Skeletal muscle tissue (tissue), 4 donors: ENCODE measurements around the gene PFDN2. TPM values are rescaled to one million over a fixed set of nuclear protein-coding genes. Genes with fewer than 3 reads are reported as not detected.

Source experiments
- H3K27ac ChIP-seq: one replicate; pipeline ENCODE4 v1.7.0; 2013; ENCODE audit warnings: mild to moderate bottlenecking, low read depth, low read length, inconsistent platforms
- H3K27me3 ChIP-seq, 3 donors: one replicate each; pipeline ENCODE4 v1.7.0; 2013; ENCODE audit warnings: low read length in 3 of 3; ENCODE audit not compliant: control insufficient read depth in 3 of 3, insufficient read depth in 3 of 3
- H3K36me3 ChIP-seq, 3 donors: one replicate each; pipeline ENCODE4 v1.7.0; 2013; ENCODE audit warnings: low read length in 3 of 3; ENCODE audit not compliant: control insufficient read depth in 3 of 3, insufficient read depth in 3 of 3
- H3K4me1 ChIP-seq, 3 donors: one replicate each; pipeline ENCODE4 v1.7.0; 2013; ENCODE audit warnings: low read length in 3 of 3, mild to moderate bottlenecking in 3 of 3; ENCODE audit not compliant: control insufficient read depth in 3 of 3, insufficient read depth in 3 of 3
- H3K4me3 ChIP-seq, 3 donors: one replicate each; pipeline ENCODE4 v1.7.0; 2013; ENCODE audit warnings: low read length in 3 of 3
- H3K9ac ChIP-seq, 3 donors: one replicate each; pipeline ENCODE4 v1.7.0; 2013; ENCODE audit warnings: low read length in 3 of 3, mild to moderate bottlenecking in 3 of 3, moderate library complexity in 2 of 3, low read depth in 1 of 3
- H3K9me3 ChIP-seq, 3 donors: one replicate each; pipeline ENCODE4 v1.7.0; 2013; ENCODE audit warnings: low read length in 3 of 3; ENCODE audit not compliant: control insufficient read depth in 3 of 3
- total RNA-seq: library from RNA; depleted of rRNA; stranded (reverse); fragments of >200 nt; gene quantifications from one replicate; pipeline ENCODE4 v1.2.3, GENCODE V29; 2014
- donor health status: Osteomylitis.

PFDN2 gene
- total RNA-seq, 1 donor from 2014 or later, result 36.5 TPM

DNA sequence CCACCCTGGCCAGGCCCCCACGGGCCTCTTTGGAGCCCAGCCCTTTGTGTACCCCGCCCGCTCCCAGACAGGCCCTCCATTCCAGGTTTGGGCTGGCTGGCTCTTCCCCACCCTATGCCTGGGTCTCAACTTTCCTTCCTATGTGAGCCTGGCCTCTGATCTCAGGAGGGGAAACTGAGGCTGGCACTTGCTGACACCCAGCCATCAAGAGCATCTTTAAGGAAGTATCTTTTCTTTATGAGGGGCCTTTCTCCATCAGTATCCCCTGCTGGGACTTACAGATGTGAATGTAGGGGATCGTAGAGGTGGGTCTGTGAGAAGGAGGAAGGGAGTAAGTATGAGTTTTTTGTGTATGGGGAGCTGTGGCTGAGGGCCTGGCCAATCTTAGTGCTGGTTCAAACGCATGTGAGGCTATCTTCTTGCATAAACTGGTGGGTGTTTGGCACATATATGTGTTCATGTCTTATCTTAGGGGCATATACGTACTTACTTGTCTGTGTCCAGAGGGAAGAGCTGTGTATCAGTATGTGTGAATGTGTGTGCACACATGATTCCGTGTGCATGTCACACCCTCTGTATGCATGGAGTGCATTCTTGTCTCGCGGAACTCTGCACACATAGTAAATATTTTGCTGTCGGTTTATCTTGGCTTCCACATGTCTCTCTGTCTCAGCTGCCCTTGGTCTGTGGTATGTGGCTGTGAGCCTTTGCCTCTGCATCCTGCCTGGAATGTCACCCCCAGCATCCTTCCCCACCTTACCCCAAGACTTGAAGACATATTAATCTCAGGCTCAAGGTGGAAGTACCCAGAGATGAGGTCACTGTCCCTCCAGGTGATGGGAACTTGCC lies 33.9 kb downstream of the PFDN2 start:
- H3K9ac ChIP-seq, result no peak overlapping the region
- H3K27ac ChIP-seq, result no peak overlapping the region
- peaks cover 2 to 9% (median 3%) of the 10 kb centered on the region in 3 donors for H3K27me3 ChIP-seq
- no peaks in the 10 kb centered on the region for H3K36me3 ChIP-seq
- no peaks in the 10 kb centered on the region for H3K9me3 ChIP-seq
- no peak overlapping the region for H3K4me3 ChIP-seq
- peaks cover 0 to 11% (median 4%) of the 10 kb centered on the region in 3 donors for H3K4me1 ChIP-seq

DNA sequence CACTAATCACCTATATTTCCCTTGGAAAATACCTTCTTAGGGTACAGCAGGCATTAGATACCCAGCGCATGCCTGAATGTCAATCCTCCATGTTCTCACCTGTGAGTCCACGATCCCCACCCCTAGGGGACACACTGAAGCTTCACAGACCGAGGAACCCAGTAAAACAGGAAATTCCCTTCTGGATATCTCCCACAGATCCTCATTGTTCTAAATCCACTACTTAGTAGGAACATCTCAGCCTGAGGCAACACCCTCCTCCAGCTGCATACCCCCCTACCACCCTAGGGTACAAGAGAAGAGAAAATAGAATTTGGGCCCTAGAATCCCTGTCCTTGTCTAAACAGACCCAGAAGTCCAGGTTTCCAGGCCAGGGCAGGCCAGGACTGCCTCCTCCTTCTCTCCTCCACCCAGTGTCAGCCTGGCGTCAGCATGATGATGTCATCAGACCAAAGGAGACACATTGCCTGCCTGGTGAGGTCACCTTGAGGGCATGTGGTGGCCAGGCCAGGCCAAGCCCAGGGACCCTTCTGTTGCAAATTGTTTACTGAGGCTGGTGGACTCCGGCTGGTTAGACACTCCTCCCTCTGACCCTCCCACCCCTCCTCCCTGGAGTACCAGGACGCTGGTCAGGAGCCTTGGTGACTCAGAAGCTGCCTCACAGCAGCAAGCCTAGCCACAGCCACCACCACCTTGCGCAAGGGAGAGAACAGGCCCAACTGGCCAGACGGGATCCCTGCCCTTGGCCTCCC lies 34.7 kb downstream of the PFDN2 start:
- H3K36me3 ChIP-seq, result no peaks in the 10 kb centered on the region
- H3K9me3 ChIP-seq, result no peaks in the 10 kb centered on the region
- peak overlapping the region; percentile 30 for H3K27ac ChIP-seq
- no peak overlapping the region for H3K4me3 ChIP-seq
- H3K9ac ChIP-seq, result no peak overlapping the region
- H3K27me3 ChIP-seq, result peaks cover 2 to 10% (median 3%) of the 10 kb centered on the region in 3 donors
- H3K4me1 ChIP-seq, result peaks cover 0 to 8% (median 4%) of the 10 kb centered on the region in 3 donors

- Histone ChIP-seq H3K4me3 (no peak overlapping the region), H3K9ac (no peak overlapping the region), H3K27ac (peak overlapping the region; percentile 30), H3K4me1 (peaks cover 0 to 8% (median 4%) of the 10 kb centered on the region in 3 donors), H3K27me3 (peaks cover 2 to 10% (median 3%) of the 10 kb centered on the region in 3 donors), H3K36me3 (no peaks in the 10 kb centered on the region), H3K9me3 (no peaks in the 10 kb centered on the region)
These were observed 35.4 kb downstream of the PFDN2 start for GRCh38 chr1:161082483-161082882.

DNA sequence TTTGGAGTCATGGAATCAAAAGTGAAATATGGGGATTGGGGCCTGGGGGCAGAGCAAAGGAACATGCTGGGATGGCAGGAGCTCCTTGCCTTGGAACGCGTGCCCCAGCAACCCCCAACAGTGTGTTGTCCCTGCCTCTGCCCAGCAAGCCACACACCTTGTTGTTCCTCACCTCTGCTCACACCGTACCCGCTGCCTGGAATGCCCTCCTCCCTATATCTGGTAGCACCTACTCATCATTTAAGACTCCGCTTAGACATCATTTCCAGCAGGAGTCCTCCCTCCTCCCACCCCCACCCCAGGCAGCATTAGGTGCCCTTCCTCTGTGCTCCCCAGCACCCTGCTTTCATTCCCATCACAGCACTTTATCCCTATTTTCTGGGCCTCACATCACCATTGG lies 36.3 kb downstream of the PFDN2 start:
- Histone ChIP-seq H3K27ac (no peak overlapping the region), H3K4me1 (peaks cover 0 to 8% (median 4%) of the 10 kb centered on the region in 3 donors), H3K9me3 (no peaks in the 10 kb centered on the region), H3K36me3 (no peaks in the 10 kb centered on the region), H3K27me3 (peaks cover 2 to 10% (median 3%) of the 10 kb centered on the region in 3 donors), H3K4me3 (no peak overlapping the region), H3K9ac (no peak overlapping the region)

GRCh38 chr1:161080441-161081405 lies 37.1 kb downstream of the PFDN2 start:
- H3K27me3 ChIP-seq, result peaks cover 2 to 10% (median 3%) of the 10 kb centered on the region in 3 donors
- no peak overlapping the region for H3K4me3 ChIP-seq
- H3K4me1 ChIP-seq, result peaks cover 0 to 8% (median 4%) of the 10 kb centered on the region in 3 donors
- H3K9ac ChIP-seq, result no peak overlapping the region
- no peak overlapping the region for H3K27ac ChIP-seq
- no peaks in the 10 kb centered on the region for H3K9me3 ChIP-seq
- H3K36me3 ChIP-seq, result no peaks in the 10 kb centered on the region

GRCh38 chr1:161079436-161080110 lies 38.3 kb downstream of the PFDN2 start:
- Histone ChIP-seq H3K9me3 (no peaks in the 10 kb centered on the region), H3K4me1 (peaks cover 0 to 8% (median 4%) of the 10 kb centered on the region in 3 donors), H3K36me3 (no peaks in the 10 kb centered on the region), H3K27ac (no peak overlapping the region), H3K4me3 (no peak overlapping the region), H3K27me3 (peaks cover 2 to 10% (median 3%) of the 10 kb centered on the region in 3 donors), H3K9ac (no peak overlapping the region)

DNA sequence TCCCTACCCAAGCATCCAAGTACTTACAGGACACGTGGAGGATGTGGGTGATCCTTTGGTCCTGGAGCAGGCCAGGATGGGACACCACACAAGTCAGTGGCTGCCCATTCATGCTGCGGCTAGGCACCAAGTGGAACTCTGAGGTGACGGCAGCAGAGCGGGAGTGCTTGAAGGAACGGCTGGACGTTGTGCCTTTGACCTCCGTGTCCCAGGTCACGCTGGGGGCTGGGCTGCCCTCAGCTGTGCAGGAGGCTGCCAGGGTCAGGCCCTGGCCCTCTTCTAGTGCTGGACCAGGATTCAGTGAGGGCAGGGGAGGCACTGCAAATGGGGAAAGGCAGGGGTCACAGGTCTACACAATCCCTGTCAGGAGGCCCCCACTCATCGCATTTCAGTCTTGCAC lies 40.4 kb downstream of the PFDN2 start:
- Histone ChIP-seq H3K27ac (no peak overlapping the region), H3K4me1 (no peaks in the 10 kb centered on the region), H3K4me3 (no peak overlapping the region), H3K9me3 (no peaks in the 10 kb centered on the region), H3K9ac (no peak overlapping the region), H3K36me3 (no peaks in the 10 kb centered on the region), H3K27me3 (peaks cover 2 to 10% (median 3%) of the 10 kb centered on the region in 3 donors)

GRCh38 chr1:161076410-161076809 lies 41.4 kb downstream of the PFDN2 start:
- no peak overlapping the region for H3K4me3 ChIP-seq
- H3K27me3 ChIP-seq, result peaks cover 2 to 10% (median 3%) of the 10 kb centered on the region in 3 donors
- no peak overlapping the region for H3K27ac ChIP-seq
- H3K4me1 ChIP-seq, result no peaks in the 10 kb centered on the region
- no peak overlapping the region for H3K9ac ChIP-seq
- no peaks in the 10 kb centered on the region for H3K36me3 ChIP-seq
- H3K9me3 ChIP-seq, result no peaks in the 10 kb centered on the region
